Frontal cortex (tissue), 4 donors: Measurements from ENCODE around the gene LDLRAD4. TPM values are rescaled to one million over a fixed set of nuclear protein-coding genes. Genes with fewer than 3 reads are reported as not detected.

Experiments used
- DNase-seq, 2 donors: peaks; one replicate each; pipeline ENCODE4 v3.0.0; 2012; ENCODE audit warnings: low spot score in 2 of 2
- FAIRE-seq: peaks from 2 replicates; lab custom pipeline; 2012; peaks lifted over from hg19 to GRCh38; lab: Jason Lieb, UNC
- total RNA-seq: library from RNA; depleted of rRNA; stranded (reverse); fragments of >200 nt; gene quantifications from one replicate; pipeline ENCODE4 v1.2.3, GENCODE V29; 2014
- donor health status: control.
- donor health status: control.
- donor health status: control.

The LDLRAD4 gene
- total RNA-seq, 1 donor from 2014 or later: 60.7 TPM

DNA sequence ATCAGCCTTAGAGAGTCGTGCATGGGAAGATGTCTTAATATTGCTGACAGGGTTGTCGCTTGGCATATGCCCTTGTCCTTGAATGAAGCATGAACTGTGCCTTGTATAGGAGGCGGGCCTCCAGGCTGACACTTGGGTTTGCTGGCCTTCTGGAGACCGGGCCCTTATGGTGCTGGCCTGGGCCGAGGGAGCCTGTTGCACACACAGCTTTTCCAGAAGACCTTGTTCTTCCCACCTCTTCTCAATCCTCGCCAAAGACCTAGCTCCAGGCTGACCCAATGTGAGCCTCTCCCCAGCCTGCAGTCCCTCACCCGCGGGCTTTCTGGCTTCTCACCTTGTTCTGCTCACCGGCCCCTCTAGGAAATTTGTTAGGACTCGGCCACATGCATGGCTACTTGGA is 308.7 kb downstream of the LDLRAD4 start:
- FAIRE-seq: no peak

DNA sequence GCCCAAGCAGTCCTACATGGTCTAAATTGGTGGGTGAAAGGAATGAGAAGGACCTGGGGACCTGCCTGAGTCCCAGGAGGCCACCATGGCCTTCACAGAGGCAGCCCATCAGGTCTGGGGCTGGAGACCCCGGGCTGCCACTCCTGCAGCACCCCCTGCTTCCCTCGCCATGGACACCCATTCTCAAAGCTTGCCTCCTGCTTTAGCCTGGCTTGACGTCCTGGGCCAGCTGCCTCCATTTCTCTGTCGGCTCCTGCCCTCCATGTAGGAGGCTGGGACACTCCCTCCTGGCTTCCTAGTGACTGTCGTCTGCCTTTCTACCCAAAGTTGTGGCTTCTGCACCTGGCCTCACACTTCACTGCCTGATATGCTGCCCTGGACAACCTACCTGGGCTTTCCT is 309.2 kb downstream of the LDLRAD4 start:
- FAIRE-seq (no peak), DNase-seq (no peak)

More for the DNA sequence above, 308.7 kb downstream of the LDLRAD4 start:
- DNase-seq: no peak

DNA sequence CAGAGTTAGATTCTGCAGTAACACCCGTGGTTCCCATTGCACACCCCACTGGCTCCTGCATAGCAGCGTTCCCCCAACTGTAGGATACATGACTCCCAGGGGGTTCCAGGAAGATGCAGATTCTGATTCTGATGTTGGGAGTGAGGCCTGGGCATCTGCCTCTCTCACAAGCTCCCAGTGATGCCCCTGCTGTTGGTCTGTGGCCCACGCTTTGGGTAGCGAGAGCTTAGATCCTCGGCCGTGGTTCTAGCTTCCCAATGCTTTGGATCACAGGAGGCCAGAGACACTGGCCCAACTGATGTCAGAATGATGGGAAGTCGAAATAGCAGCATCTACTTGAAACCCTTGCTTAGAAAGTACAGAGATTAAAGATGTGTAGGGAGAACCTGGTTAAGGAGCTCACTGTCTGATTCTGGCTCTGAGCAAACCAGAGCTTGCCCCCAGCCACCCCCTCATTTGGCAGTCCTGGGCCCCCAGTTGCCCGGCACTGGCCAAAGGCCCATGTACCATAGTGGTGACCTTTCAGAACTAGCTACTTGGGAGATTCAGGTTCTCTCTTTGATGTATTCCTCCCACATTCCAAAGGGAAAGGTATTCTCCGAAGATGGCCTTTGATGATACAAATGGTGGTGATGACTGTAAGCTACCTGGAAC is 310.3 kb downstream of the LDLRAD4 start:
- DNase-seq: no peak
- FAIRE-seq: no peak

DNA sequence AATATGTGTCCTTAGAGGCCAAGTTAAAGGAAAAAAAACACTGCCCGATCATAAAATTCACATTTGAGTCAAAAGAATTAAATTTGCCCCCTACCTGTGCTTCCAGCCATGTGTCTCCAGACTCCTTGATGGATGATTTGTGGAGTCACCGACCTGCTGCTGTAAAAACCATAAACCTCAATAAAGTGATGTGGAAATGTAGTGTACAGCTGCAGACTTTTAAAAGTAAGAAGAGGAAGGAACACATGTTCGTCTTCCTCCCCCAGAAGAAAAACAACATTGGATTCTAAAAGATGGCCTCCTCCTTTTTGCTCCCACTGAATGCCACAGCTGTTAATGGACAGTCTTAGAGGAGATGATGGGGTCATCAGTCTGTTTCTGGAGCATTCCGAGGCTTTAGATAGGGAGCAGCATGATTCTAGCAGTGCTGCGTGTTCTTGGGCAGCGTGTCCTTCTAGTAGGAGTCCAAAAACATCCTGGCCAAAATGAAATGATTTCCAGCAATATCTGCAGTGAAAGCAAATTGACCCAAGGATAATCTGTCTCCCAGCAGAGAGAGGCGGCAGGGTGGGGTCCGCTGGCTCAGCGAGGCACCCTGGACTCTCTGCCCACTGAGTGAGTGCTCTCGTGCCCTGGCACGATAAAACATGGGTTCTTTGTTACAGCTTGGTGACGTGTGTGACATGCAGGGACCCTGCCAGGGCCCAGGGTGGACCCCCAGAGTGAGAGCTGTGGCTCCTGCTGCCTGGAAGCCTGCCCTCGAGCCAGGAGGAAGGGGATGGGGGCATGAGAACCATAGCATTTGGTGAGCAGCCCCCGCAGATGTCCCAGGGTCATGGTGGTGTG is 311.7 kb downstream of the LDLRAD4 start:
- no peak for DNase-seq

DNA sequence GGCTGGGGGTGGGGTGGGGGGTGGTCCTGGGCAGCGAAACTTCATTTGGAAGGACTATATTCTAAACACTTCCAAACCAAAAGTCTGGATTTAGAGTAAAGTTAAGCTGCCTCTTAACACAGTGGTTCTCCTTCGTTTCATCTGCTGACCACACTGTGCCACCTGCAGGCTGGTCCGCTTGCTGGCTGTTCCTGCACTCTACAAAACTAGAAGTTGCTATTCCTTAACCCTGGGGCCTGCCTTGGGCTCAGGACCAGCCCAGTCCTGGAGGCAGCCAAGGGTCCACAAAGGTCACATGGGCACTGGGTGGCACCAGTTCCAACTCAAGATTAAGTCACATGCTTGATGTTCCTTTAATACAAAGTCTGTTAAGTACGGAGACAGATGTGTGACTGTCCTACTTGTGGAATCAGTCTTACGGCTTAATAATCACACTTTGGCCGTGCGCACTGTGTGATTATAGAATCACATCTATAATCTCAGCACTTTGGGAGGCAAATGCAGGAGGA is 312.4 kb downstream of the LDLRAD4 start:
- DNase-seq (peak in 1 of 2 donors; percentile 68), FAIRE-seq (no peak)

More for the DNA sequence above, 311.7 kb downstream of the LDLRAD4 start:
- FAIRE-seq: no peak

DNA sequence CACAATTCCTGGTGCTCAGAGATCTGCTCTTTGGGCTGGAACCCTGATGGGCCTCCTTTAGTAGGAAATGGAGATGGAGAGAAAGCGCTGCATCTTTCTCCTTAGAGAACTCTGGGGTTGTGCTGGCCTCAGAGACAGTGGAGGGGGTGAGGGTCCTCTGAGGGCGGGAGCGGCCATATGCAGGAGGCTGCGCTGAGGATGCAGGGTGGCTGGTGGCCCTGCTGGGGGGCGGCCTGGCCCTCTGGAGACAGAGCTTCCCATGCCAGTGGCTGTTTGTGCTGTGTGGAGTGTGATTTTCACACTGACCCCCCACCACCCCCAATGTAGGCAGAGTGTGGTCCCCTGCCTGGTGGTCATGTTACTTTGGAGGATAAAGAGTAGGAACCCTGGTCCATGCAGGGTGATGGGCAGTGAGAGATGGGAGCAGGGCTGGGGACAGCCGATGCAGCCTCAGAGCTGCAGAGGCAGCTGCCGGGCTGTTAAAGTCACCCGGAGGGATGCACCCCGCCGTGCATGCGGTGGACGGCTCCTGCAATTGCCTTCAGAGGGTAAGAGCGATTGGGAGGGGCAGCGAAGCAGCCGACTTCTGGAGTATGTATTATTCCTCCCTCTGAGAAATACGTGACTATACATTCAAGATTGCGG is 313.2 kb downstream of the LDLRAD4 start:
- DNase-seq (no peak), FAIRE-seq (no peak)

DNA sequence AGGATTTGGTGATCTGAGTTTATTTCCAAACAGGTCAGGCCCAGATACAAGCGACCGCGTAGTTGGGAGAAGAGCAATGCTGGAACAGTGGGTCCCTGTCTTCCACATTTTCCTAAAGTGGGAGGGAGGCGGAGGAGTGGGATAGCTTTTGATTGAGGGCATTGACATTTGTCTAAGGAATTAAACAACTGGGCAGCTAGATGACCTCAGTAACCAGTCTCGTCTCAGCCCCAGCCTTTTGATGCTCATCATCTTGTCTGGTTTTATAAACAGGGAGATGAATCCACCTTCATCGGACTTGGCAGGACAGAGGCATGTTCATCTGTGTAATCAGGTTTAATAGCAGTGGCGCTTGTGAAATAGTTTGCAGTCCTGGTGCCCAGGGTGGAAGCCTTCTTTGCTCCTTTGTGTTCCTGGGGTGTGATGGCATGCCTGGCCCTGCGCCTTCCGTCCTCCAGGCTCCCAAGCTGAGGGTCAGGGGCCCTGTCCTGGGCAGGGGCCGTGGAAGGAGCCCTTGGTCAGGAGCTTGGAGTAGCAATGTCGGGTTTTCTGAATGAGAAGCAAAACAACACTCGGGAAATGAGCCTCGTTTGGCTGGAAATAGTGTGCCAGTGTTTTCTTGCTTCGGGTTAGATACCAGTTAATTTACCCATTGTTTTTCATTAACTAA is 314.0 kb downstream of the LDLRAD4 start:
- DNase-seq: no peak
- FAIRE-seq: no peak

DNA sequence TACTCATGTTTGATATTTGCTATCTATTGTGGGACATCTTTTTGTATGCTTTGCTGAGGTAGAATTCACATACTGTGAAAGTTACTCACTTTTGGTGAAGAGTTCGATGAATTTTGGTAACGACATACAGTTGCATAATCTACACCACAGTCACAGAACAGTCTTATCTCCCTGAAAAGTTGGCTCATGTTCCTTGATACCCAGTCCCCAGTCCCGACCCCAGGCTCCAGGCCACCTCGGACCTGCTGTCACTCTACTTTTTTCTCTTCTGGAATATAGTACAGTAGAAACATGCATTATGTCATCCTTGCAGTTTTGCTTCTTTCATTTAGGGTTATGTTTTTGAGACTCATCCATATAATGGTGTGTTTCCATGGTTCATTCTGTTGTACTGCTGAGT is 316.1 kb downstream of the LDLRAD4 start:
- FAIRE-seq (no peak), DNase-seq (no peak)

DNA sequence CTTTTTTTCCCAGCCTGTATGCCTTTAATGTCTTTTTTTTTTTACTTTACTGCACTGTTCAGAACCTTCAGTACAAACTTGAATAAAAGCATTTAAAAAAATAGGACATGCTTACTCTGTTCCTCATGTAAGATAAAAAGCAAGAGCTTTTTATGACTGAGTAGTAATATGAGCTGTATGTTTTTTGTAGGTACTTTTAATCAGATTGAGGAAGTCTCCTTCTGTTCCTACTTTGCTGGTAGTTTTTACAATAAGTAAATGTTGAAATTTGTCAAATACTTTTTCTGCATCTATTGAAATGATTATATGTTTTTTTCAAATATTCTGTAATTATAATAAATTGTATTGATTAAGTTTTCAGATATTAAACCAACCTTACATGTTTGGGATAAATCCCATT is 318.0 kb downstream of the LDLRAD4 start:
- DNase-seq (no peak), FAIRE-seq (peak; percentile 61)

DNA sequence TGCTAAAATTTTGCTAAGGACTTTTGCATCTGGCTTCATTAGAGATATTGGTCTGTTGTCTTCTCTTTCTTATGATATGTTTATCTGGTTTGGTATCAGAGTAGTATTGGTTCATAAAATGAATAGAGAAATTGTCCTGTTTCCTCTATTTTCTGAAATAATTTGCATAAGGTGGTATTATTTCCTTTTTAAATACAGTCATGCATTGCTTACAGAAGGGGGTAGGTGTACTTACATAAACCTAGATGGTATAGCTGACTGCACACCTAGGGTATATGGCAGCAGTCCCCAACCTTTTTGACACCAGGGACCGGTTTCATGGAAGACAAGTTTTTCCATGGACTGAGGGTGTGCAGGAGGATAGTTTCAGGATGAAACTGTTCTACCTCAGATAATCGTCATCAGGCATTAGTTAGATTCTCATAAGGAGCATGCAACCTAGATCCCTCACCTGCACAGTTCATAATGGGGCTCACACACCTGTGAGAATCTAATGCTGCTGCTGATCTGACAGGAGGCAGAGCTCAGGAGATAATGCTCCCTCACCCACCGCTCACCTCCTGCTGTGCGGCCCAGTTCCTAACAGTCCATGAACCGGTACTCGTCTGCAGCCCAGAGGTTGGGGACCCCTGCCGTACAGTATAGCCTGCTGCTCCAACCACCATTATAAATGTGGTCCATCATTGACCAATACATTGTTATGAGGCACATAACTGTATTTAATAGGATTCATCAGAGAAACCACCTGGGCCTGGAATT is 318.6 kb downstream of the LDLRAD4 start:
- DNase-seq: no peak
- FAIRE-seq: no peak

DNA sequence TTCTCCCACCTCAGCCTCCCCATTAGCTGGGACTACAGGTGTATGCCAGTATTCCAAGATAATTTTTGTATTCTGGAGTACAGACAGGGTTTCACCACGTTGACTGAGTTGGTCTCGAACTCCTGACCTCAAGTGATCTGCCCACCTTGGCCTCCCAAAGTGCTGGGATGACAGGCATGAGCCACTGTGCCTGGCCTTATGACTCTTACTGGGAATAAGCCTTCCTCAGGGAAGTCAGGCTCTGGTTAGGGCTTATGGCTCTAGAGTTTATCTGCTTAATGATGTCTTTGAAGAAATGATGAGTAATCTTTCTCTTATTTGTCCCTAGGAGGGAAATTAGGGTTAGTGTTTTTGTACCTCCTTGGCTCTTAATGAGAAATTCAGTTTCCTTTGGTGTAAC is 320.1 kb downstream of the LDLRAD4 start:
- DNase-seq: no peak

DNA sequence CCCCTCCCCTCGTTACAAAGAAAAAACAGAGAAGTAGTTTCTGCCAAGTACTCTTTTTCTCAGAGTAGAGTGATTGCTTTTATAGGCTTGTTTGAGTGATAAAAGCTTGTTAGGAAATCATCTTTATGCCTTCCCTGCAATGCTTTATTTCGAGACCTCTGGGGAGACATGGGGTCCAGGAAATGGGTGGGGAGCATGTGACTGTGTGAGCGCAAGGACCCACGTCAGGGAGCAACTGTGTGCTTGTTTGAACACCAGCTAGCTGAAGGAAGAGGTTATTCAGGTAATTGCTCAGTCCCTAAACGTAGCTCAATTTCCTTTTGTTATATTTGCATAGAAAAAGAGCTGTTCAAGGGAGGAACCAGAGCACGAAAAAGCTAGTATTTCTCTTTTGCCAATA is 320.5 kb downstream of the LDLRAD4 start:
- DNase-seq (no peak), FAIRE-seq (no peak)

More for the DNA sequence above, 320.1 kb downstream of the LDLRAD4 start:
- no peak for FAIRE-seq

DNA sequence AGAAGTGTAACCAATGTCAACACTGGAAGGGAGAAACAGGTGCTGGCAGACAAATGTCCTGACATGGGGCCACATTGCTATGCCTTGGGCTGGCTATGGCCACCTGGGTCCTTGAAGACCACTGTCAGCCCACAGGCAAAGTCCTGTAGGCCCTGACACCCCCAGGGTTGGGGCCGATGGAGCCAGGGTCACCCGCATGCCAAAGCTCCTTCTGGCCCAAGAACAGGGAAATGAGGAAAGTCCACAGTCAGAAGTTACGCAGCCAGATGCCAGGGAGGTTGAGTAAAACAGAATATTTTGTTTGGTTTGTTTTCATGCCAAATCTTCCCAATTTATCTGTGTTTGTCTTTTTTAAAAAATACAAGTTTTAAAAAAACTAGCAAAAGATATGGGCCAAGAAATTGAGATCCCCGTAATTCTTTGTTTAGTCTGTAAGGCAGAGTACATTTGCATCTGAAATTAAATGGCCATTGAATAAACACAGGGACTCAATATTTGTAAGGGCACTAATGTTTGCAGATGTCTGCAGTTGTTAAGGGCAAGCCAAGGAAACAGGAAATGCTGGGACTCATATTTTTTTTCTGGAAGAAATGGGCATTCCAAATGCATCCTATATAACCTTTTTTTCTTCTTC is 321.4 kb downstream of the LDLRAD4 start:
- FAIRE-seq: no peak
- DNase-seq: no peak

DNA sequence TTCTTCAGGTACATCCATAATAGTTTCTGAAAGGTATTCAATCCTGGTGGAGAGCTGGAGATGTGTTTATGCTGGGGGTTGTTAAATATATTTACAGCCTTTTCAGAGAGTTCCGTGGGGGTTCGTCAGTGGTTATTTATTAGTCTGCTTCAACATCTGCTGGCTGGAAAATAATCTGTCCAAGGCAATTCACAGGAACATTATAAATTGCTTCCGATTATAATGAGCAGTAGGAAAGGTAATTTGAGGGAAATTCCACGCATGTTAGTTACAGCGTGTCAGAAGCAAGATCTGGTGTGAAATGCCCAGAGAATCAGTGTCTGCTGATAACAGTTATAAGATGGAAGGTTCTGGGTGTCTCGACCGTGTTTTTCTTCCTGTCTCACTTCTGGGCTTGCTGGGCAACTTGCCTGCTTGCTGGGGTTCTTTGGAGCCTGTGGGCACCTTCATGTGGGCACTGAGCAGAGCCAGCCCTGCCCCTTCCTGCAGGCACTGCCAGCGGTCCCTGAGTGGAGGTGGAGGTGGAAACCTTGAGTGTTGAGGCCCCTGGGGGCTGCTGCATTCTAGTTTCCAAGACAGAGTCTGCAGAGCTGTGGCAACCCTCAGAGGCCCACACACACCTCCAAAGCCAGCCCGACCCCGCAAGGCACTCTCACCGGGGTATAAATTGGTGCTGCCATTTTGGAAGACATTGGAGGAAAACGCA is 322.1 kb downstream of the LDLRAD4 start:
- no peak for FAIRE-seq
- no peak for DNase-seq

DNA sequence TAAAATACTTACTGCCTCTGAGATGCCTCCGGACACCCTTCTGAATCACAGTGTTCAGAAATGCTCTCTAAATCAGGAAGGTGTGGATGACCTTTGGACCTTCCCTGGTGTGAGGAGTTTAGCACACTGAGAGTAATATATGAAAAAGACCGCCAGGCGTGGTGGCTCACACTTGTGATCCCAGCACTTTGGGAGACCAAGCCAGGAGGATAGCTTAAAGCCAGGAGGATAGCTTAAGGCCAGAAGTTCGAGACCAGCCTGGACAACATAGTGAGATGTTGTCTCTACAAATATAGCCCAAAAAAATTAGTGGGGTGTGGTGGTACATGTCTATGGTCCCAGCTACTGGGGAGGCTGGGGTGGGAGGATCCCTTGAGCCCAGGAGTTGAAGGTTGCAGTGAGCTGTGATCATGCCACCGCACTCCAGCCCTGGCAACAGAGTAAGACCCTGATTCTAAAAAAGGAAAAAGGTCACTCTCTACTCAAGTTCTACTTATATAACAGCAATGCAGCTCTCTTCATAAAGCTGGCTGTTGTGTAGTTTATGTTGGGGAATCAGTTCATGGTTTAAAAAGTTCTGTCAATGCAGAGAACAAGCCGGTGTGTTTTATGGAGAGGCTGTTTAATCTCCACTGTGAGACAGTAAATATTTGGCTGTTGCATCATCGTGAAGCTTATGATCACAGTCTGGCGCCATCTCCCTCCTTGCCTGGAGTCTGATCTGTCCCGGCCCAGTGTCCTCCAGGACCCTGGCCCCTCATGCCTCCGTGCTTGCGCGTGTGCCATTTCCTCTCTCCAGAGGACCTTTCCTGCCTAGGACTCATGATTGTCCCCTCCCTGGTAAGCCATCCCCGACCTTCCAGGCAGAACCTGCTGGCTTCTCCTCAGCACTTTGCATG is 323.3 kb downstream of the LDLRAD4 start:
- no peak for FAIRE-seq
- no peak for DNase-seq

DNA sequence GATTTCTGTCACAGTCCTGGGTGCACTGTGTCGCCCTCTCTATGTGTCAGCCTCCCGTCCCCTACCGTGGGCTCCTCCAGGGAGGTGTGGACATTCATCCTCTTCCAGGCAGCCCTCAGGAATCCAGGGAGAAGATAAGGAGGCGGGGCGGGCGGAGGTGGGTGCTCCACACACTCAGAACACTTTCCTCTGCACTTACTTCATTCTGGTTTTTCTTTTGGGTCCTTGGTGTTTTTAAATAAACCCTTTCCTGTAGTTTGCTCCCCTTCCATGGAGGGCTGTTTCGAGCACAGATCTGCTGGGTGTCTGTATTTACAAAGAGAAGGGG is 323.9 kb downstream of the LDLRAD4 start:
- DNase-seq (no peak), FAIRE-seq (no peak)

DNA sequence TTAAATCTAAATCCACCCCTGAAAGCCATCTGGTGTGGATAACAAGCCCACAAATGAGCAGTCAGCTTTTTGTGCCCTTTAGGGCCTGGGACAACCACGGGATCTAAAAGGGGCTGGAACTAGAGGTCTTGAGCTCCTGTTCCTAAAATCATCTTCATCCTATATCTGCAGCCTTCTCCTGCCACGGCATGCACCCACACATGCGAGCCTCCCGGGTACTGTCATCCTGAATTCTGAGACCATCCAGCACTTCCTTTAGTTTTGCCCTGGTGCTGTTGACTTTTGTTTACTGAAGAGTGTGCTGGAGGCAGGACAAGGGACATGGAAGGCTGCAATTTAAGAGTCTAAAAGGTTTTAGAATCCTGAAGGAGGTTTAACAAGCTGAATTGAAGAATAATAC is 324.6 kb downstream of the LDLRAD4 start:
- no peak for FAIRE-seq
- no peak for DNase-seq
